ENCODE results near the gene ALAD. TPM values are rescaled to one million over a fixed set of nuclear protein-coding genes. Genes with fewer than 3 reads are reported as not detected.

Gene ALAD
- total and polyA plus RNA-seq, 9 of the 15 experiments (the other 6 are each of a cell fraction or from before 2014, with no cell fraction given) = 1.3 to 12.7 (median 6.8) TPM

- TF ChIP-seq FOXO4 (CRISPR knock-in tag; IDR thresholded peaks at IDR 0.05) = no peak
- TF ChIP-seq MTA2 (IDR thresholded peaks at IDR 0.05; ENCODE audit: low read depth) = no peak
- peak; percentile 74 for TF ChIP-seq JUND (IDR thresholded peaks at IDR 0.05; ENCODE audit: borderline replicate concordance, low read depth, low read length)
- TF ChIP-seq JUND (tag; IDR thresholded peaks at IDR 0.05; ENCODE audit: borderline replicate concordance, low read depth, low read length) = peak; percentile 66; the same call in 1 of the 3 replicates
- TF ChIP-seq ZBTB26 (CRISPR knock-in tag; IDR thresholded peaks at IDR 0.05) = 0 out of 2 replicates have a peak, but pooled peaks have one; percentile 12
- TF ChIP-seq RNF219 (CRISPR knock-in tag; IDR thresholded peaks at IDR 0.05) = no peak
- TF ChIP-seq RBFOX2 (IDR thresholded peaks at IDR 0.05; ENCODE audit: low read depth, low read length) = peak; percentile 99
- TF ChIP-seq YY1 (IDR thresholded peaks at IDR 0.05; ENCODE audit: borderline replicate concordance in 1 of 3, control insufficient read depth in 1 of 3, extremely low read depth in 1 of 3, insufficient read depth in 3 of 3, insufficient read length in 1 of 3, insufficient replicate concordance in 2 of 3, low read depth in 1 of 3, low read length in 2 of 3) = peak; percentile 58 to 87 (median 79)
- TF ChIP-seq ZNF24 (IDR thresholded peaks at IDR 0.05) = no peak
- peak; percentile 94 for TF ChIP-seq NFRKB (IDR thresholded peaks at IDR 0.05; ENCODE audit: low read depth)
- TF ChIP-seq E2F4 (CRISPR knock-in tag; IDR thresholded peaks at IDR 0.05; ENCODE audit: low read depth) = peak; percentile 76; the same call in 1 of the 2 replicates
- TF ChIP-seq DIDO1 (tag; IDR thresholded peaks at IDR 0.05; ENCODE audit: low read depth) = peak; percentile 74
- no peak for TF ChIP-seq RBM22 (IDR thresholded peaks at IDR 0.05; ENCODE audit: low read depth, low read length, poor library complexity, severe bottlenecking)
- no peak for TF ChIP-seq ATF2 (CRISPR knock-in tag; IDR thresholded peaks at IDR 0.05)
- TF ChIP-seq ELK3 (CRISPR knock-in tag; IDR thresholded peaks at IDR 0.05) = no peak
- TF ChIP-seq ZC3H4 (CRISPR knock-in tag; IDR thresholded peaks at IDR 0.05; ENCODE audit: borderline replicate concordance) = no peak
- no peak for TF ChIP-seq MAFF (IDR thresholded peaks at IDR 0.05; ENCODE audit: low read length)
- no peak for TF ChIP-seq ZNF507 (tag; conservative IDR thresholded peaks at IDR 0.05)
- TF ChIP-seq GTF2E2 (tag; IDR thresholded peaks at IDR 0.05) = peak; percentile 75; the same call in 1 of the 2 replicates
These were observed 9.3 kb upstream of the ALAD start, which contains the start of the genes C9orf43 and POLE3 (continued) for GRCh38 chr9:113410207-113410864.
